GF-D8 (cell line): ENCODE measurements around the gene FAM162B.
"Not testable (repeated sequence)": the region's sequence is repeated elsewhere in the genome, so short reads cannot be mapped to it uniquely, and the experiment has no call there.

ENCODE experiments used
- DNase-seq: peaks from one replicate; lab custom pipeline; 2025; lab: John Stamatoyannopoulos, UW

The FAM162B gene

DNA sequence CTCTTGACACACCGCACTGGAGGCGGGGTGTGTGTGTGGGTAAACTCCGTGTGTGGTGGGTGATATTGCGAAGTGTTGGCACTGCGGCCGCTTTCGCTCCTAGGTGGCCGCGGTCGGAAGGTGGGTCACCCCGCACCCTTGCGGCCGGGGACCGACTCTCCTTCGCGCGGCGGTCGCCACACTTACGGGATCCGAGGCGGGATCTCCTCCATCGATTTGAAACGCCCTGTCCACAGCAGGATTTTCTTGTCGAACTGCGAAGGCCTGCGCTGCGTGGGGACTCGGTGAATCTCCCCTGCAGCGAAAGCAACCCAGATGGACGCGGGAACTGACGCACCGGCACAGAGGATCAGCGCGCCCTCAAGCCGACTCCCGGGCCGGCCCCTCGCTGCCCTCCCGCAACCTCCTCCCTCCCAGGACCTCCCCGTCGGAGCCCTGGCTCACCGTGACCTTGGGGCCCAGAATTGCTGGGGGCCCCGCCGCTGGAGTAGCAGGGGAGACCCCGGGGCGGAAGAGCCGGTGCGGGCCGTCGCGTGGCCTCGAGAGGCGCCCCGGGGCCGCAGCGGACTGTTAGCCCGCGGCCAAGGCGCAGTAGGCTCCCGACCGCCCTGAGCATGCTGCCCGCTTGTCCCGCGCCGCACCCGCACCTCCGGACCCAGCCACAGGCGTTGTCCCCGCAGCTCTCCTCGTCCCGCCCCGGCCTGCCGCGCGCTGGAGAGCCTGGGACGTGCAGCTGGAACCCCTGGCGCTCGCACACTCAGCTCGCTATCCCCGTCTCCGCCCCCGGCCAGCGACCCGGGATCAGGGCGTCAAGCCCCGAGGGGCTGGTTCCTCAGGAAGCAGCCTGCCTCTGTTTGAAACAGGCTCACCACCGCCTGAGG, at the start of gene FAM162B:
Gene FAM162B (minus strand): TSS at position 759 of the 881 bp plus-strand sequence. CDS start 143 bp downstream, at position 616.
- no peak for DNase-seq

DNA sequence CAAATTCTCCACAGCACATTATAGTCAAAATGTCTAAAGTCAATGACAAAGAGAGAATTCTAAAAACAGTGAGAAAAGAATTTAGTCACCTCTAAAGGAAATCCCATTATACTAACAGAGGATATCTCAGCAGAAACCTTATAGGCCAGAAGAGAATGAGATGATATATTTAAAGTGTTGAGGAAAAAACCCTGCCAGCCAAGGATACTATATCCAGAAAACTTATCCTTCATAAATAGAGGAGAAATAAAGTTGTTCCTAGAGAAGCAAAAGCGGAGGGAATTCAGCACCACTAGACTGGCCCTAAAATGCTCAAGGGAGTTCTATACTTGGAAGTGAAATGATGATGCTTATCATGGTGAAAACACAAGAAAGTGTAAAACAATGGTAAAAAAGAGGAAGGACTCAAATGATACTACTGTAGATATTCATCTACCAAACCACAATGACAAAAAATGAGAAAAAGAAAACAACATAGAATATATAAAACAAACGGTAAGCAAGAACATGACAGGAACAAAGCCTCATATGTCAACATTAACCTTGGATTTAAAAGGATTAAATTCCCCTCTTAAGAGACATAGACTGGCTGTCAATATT, 46.6 kb upstream of the FAM162B start:
- no peak for DNase-seq

DNA sequence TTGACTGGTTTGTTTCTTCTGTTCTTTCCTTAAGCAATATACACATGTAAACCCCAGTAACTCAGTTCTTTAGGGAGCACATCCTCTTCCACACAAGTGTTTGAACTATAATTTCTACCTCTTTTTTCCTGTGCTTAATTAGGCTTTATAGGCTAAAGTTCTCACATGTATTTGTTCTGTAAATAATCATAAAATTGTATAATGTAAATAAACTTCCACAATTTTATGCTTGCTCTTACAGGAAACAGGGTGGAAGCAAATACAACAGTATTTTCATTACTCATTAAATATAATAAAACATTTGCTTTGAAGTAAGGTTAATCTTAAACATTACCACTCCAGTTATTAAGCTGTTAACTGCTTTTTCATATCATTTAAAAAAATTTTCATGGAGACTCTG, 36.5 kb upstream of the FAM162B start:
- DNase-seq = no peak

DNA sequence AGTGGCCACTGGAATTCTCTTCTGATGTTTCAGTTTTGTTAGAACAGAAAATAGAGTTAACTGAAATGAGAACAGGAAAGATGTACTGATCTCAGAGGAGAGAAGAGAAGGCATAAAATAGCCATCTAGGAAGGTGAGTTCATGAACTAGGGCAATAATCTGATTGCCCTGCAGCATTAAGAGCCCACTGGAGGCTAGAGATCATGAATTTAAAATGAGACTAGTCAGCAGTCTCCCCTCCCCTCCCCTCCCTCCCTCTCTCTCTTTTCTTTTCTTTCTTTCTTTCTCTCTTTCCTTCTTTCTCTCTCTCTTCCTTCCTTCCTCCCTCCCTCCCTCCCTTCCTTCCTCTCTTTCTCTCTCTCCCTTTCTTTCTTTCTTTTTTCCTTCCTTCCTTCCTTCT, 34.4 kb upstream of the FAM162B start:
- no peak for DNase-seq

DNA sequence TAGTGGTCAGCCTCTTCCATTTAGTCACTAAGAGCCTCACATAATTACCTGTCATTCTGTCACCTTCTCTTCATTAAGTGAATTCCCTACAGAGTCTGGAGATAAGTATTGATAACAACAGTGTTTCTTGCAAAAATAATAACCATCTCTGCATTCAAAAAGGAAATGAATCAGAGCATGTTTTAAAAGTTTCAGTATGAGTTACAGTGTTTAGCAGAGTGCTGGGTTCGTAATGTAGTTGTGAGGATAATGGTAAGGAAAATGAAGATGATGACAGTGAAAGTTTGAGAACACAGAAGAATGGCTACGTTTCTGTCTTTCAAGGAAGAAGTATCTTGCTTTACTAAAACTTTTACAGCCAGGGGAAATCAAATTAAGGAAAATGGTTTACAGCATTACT, 32.1 kb upstream of the FAM162B start:
- no peak for DNase-seq

DNA sequence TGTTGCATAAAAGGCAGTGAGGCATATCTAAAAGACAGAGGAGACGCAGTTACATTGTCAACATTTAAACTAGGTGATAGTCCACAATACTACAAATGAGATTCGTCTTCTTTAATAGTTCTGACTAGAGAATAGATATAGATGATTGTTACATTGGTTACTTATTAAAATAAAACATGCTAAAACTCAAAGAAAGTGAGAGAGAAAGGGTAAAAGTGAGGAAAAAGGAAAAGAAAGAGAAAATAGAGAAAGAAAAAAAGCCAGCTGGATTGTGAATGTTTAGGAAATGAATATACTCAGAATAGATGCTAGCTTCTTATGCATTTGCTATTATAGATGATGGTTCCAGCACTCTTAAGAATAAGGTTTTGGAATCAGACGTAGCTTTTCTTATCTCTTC, 27.7 kb upstream of the FAM162B start:
- no peak for DNase-seq

DNA sequence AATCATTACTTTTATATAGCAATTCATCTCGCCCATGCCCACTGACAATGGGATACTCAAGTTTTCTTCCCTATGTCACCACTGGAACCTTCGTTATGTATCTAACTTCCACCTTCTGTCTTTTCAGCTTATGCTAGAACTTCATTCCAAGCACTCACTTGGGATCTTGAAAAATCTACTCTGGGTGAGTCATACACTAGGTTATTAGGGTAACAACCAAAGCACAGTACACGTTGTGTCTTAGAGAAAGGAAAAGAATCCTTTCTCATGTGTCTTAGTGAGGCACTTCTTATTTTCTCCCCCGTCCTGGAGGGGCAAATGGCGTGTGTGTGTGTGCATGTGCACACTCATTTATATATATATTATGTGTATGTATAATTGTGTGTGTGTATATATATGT, 18.3 kb upstream of the FAM162B start:
- no peak for DNase-seq

DNA sequence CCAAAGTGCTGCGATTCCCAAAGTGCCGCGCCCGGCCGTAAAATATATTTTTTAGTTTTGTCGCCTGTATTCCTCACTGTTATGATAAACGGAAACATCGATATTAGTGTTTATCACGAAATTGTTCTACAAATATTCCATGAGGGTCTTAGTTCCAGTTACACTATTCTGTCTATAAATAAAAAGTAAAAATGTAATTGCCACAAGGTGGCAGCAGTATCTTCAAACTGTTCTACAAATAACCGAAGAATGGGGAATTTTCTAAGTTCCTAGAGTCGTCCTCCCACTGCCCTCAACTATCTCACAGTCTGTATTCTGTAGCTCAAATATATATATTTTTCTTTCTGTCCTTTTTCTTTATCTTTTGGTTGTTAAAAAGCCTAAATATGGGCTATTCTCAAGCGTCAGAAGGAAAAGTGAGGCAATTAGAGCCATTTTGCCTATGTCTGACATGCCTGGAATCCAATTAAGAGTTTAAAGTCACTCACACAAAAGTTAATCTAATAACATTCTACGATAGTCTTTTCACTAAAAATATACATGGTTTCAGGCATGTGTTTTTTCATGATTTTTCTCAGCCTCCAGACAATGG, 14.2 kb upstream of the FAM162B start:
- DNase-seq = peak; percentile 7

DNA sequence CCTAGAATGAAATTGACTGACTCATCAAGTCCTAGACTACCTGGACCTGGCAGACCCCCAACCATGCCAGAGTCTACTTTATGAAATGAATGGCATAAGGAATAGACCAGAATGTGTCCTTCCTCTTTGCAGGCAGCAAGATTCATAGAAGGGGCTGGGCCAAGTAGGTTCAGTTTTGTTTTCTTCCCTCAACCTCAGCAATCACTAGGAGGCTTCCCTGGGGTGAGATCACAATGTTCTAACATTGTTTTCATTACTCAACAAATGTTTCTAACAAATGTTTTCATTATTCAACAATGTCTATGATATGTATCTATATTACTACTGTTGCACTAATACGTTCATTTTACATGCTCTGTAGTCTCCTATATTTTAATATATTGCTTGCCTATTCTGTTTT, 8.4 kb upstream of the FAM162B start:
- DNase-seq = no peak

DNA sequence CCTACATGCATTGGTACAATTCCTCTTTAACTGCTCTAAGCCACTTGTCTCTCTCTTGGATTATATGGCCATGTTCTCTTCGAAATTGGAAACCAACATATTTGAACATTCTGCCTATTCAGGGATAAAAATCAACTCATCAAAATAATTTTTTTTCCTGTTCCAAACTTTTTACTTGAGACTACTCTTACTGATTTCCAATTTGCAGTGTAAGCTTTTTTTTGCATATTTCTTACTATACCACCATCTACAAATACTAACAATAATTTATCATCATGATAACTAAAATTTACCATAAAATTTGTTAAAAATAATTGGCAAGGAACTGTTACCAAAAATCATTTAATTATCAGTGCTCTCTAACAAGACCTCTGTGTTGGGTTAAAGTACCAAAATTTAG, 6.9 kb upstream of the FAM162B start:
- no peak for DNase-seq

DNA sequence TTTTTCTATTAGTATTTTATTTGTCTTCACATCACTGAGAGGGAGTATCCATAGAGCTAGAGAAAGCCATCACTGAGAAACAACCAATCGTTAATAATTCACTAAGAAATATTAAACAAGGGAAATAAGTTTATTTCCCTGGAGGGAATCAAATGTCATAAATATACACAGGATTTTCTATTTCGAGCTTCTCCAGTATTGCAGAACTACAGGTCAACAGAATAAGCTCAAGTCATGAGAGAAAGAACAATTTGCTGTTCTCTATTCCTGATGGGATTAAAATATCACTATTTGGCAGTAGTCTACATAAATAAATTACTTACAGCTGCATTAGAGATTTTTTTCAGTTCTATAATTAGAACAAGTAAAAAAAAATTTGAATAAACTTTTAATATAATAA, 2.2 kb upstream of the FAM162B start:
- DNase-seq = no peak

DNA sequence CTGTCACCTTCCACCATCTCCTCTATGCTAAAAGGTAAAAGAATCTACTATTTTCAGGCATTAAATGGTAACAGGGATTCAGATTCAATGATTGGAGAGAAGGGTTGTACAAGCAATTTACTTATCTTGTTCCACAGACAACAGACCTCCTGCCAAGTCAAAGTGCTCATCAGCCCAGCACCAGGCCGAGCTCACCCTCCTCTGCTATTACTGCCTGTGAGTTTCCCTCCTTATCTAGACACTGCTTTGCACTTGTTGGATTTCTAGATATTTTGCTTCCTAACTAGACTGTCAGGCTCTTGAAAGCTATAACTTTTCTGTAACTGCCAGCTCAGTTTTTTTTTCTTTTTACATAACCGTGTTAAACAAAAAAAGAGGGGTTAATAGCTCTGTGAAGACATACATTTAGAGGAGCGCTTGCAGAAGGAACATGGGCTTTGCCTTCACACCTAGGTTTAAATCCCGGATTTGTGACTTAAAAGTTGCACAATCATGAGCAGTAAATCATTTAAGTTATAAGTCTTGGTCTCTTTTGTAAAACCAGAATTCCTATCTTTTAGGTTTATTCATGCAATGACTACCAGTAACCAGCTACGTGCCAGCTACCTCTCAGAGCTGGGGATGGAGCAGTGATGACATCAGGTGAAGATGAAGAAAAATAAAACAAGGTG, 1.1 kb upstream of the FAM162B start:
- DNase-seq = no peak

DNA sequence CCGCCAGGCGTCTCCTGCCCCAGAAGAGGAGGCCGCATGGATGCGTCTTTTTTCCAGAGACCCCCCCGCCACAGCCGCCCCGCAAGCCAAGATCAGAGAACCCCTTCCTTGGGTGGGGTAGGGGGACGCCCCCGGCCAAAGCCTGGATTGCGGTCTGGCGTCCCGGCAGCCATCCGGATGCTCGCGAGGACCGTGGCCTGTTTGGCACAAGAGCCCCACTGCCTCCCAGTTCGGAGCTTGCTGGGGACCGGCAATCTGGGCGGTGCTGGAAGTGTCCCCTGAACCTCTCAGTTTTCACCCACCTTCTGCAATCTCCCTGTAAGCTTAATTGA, 924 bp downstream of the FAM162B start:
- no peak for DNase-seq

DNA sequence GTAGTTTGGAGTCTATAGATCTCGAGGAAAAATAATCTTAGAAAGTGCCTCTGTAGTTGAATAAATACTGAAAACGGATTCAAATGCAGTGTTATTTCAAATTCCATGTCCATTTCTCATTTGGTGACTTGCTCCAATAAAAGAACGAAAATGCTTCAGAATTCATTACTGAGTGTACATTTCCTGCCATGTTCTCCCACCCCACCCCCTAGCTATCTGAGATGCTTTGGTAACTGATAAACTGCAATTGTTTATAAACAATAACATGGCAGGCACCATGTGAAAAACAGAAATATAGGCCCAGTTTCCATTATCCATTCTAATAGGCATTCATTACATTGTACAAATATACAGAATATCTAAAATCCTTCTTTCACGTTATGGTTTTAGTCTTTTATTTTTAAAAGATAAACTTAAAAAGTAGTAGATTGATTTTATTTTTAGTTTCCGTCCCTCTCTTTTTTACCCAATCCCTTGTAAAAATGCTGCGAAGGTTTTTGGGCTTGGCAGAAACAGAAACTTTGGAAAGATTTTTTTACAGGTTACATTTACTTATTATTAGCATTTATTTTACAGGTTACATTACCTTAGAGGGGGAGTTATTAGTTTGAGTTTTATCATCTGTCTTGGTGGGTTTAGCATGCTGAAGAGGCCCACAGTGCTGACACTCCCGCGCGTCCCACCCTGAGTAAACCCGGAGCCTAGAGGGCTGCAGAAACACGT, 1.5 kb downstream of the FAM162B start:
- DNase-seq = no peak

DNA sequence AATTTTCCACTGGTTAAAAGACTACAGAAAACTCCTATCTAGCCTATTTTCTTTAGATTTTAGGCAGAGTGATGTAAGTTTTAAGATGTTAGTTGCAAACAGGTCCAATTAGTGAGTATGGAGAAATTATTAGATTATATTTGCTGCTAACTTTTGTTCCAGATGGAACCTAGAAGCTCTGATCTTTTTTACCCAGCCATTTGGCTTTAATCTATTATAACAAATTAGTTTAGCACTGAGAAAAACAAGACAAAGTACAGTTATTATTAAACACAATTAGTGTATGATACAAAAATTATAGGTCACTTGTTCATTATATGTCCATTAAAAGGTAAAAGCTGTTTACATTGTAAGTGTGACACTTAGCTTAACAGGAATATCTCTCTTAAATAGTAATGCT, 2.5 kb downstream of the FAM162B start:
- no peak for DNase-seq

DNA sequence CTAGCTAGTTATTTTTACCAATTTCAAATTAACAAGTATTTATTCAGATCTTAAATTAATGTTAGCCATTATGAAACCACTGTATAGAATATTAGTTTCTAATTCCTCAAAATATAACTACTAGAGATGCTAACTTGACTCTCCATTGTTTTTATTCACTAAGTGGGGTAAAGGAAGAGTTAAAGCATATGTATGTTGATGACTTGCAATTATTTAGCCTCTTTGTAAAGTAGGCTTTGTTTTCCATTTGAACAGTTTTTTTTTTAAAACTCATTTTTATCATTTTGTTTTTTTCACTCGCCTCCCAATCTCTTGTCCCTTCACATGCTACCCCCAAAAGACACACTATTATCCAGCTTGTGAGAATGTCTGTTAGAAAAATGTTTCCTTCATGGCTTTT, 3.3 kb downstream of the FAM162B start:
- DNase-seq = no peak

DNA sequence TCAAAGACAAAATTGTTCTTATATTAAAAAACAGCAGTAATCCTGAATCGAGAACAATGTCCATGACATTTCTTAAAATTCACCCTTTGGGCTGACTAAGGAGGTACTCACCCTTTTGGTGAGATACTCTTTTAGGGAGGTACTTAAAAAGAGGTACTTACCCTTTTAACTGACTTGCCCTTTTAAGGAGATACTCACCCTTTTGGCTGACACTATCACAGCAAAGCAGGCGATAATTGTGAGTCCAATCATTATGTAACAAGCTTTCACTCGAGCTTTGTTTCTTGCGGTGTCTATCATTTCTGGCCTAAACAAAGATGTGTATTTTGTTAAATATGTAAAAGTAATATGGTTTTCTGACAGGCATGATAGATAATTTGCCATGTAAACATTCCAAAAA, 3.7 kb downstream of the FAM162B start:
- no peak for DNase-seq

DNA sequence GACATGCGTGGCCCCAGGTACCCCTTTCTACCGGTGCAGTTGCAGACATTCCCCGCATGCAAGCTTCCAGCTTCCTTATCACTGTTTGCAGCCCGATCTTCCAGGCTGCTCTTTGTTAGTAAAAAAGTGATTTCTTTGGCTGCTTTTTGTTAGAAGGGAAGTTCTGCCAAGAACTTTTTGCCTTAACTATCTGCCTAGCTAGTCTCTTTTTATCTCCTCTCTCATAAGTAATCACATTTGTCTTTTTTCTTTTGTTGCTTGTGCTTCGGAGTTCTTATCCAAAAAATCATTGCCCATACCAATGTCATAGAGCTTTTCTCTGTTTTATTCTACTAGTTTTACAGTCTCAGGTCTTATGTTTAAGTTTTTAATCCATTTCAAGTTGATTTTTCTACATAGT, 20.3 kb downstream of the FAM162B start:
- no peak for DNase-seq

DNA sequence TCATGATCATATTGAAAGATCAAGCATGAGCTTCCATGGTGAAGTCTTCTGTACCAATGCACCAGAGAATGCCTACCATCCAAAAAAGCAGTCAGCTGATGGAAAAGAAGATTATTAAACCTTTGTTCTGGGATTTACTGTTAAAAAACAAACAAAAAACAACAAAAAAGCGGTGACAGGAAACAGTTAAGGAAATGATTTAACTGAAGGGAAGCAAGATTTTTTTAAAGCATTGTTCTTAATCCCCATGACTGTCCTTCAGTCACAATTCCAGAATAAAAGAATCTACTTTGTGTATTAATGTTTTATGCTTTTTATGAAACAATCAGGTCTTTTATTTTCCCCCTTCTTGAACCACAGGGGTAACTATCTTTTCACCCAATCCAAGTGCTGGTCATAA, 23.9 kb downstream of the FAM162B start:
- DNase-seq = no peak

DNA sequence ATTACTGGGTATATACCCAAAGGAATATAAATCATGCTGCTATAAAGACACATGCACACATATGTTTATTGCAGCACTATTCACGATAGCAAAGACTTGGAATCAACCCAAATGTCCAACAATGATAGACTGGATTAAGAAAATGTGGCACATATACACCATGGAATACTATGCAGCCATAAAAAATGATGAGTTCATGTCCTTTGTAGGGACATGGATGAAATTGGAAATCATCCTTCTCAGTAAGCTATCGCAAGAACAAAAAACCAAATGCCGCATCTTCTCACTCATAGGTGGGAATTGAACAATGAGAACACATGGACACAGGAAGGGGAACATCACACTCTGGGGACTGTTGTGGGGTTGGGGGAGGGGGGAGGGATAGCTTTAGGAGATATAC, 25.0 kb downstream of the FAM162B start:
- not testable (repeated sequence) for DNase-seq

DNA sequence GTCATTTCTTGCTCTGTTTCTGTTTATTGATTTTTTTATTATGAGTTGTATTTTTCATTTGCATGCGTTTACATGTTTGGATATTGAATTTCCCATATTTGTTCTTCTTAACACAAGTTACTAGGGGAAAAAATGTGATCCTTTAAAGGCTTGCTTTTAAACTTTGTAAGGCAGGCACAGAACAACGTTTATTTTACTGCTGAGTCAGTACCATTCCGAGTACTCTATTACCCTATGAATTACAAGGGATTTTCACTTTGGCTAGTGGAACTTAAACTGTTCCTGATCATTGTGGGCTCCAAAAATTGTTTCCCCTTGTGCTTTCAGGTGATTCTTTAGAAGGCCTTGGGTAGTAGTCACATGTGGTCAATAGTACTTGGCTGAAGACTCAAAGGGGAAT, 28.5 kb downstream of the FAM162B start:
- DNase-seq = no peak

DNA sequence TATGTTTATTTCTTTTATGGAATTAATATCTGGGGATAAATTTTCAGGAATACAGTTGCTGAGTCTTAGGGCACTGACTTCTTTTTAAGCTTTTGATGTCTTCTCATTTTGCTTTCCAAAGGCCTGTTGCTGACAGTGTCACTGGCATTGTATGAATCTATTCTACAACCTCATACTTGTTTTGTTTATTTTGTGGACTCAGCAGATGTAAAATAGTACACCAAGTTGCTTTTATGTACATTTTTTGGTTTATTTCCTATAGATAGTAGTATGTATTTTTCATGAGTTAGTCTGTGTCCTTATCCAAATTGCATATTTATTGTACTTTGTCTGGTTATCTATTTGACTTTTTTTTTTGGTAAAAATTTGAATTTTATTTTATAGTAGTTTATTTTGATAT, 35.0 kb downstream of the FAM162B start:
- no peak for DNase-seq
